ENCODE measurements around the gene USP16. TPM values are rescaled to one million over a fixed set of nuclear protein-coding genes. Genes with fewer than 3 reads are reported as not detected.
A peak's percentile ranks its signal among the peaks of the same experiment; 100 is the strongest.

USP16 gene
- polyA plus RNA-seq, 3 donors: 11.6 to 23.6 (median 16.2) TPM

DNA sequence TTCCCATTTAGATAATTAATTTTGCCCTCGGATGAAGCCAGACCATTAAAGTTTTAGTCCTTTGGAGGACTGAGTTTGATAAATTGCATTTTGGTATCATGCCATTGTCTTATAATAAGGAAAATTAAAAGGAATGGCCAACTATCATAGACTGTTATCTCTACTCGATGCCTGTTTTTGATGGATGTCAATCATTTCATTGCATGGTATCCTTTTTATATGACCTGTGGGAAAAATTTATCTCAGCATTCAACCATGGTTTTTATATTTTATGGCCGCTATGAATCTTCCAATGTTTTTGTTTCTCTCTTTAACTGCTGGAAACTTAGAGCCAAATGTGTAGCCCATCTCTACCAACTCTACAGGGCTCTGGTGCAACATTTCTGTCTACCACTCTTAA, 58.8 kb downstream of the USP16 start:
- H3K4me3 Mint-ChIP-seq: no peak overlapping the region
- Histone ChIP-seq H3K9me3 (replicated peaks in 1 of 2; ENCODE audit: control insufficient read depth in 1 of 2, insufficient read depth in 1 of 2, low read length in 2 of 2) (no peaks in the 10 kb centered on the region), H3K4me1 (ENCODE audit: control insufficient read depth in 1 of 2, insufficient read depth in 2 of 2, low read length in 2 of 2) (peaks cover 46 to 48% of the 10 kb centered on the region in 2 donors), H2AFZ (ENCODE audit: insufficient read depth, low read depth, low read length, poor library complexity, severe bottlenecking) (no peak overlapping the region), H3K27me3 (ENCODE audit: control insufficient read depth in 2 of 2, insufficient read depth in 2 of 2, low read length in 2 of 2) (no peaks in the 10 kb centered on the region), H4K20me1 (ENCODE audit: insufficient read depth, low read length) (no peaks in the 10 kb centered on the region), H3K36me3 (replicated peaks in 1 of 2; ENCODE audit: control insufficient read depth in 1 of 2, insufficient read depth in 2 of 2, low read length in 2 of 2) (no peaks in the 10 kb centered on the region), H3K4me2 (replicated peaks; ENCODE audit: extremely low read depth, low read length, poor library complexity, severe bottlenecking) (no peak overlapping the region), H3K27ac (ENCODE audit: low read depth in 1 of 2, low read length in 2 of 2) (no peak overlapping the region), H3K4me3 (replicated peaks in 1 of 3; ENCODE audit: low read depth in 2 of 3, low read length in 3 of 3) (no peak overlapping the region), H3K79me2 (ENCODE audit: insufficient read depth, low read length) (no peaks in the 10 kb centered on the region), H3K9ac (ENCODE audit: insufficient read depth, low read length, poor library complexity, severe bottlenecking) (no peak overlapping the region)
- WGBS (ENCODE audit: insufficient coverage): no CpG with 5 or more reads among the region's 3 CpGs
- intact Hi-C loops (cut with micrococcal nuclease): no loop called here
- DNase-seq: no peak
- H3K27ac Mint-ChIP-seq: peak overlapping the region in 1 of 7 donors; percentile 3
- no peaks in the 10 kb centered on the region for H3K27me3 Mint-ChIP-seq (ENCODE audit: low read depth in 3 of 3)
- TF ChIP-seq, protein P1, sequence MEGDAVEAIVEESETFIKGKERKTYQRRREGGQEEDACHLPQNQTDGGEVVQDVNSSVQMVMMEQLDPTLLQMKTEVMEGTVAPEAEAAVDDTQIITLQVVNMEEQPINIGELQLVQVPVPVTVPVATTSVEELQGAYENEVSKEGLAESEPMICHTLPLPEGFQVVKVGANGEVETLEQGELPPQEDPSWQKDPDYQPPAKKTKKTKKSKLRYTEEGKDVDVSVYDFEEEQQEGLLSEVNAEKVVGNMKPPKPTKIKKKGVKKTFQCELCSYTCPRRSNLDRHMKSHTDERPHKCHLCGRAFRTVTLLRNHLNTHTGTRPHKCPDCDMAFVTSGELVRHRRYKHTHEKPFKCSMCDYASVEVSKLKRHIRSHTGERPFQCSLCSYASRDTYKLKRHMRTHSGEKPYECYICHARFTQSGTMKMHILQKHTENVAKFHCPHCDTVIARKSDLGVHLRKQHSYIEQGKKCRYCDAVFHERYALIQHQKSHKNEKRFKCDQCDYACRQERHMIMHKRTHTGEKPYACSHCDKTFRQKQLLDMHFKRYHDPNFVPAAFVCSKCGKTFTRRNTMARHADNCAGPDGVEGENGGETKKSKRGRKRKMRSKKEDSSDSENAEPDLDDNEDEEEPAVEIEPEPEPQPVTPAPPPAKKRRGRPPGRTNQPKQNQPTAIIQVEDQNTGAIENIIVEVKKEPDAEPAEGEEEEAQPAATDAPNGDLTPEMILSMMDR (IDR thresholded peaks at IDR 0.05): no peak
- H3K4me1 Mint-ChIP-seq: peaks cover 46% of the 10 kb centered on the region
- H3K36me3 Mint-ChIP-seq: peaks cover 0 to 2% of the 10 kb centered on the region in 2 donors
- peaks cover 0 to 2% (median 0%) of the 10 kb centered on the region in 7 donors for H3K9me3 Mint-ChIP-seq

DNA sequence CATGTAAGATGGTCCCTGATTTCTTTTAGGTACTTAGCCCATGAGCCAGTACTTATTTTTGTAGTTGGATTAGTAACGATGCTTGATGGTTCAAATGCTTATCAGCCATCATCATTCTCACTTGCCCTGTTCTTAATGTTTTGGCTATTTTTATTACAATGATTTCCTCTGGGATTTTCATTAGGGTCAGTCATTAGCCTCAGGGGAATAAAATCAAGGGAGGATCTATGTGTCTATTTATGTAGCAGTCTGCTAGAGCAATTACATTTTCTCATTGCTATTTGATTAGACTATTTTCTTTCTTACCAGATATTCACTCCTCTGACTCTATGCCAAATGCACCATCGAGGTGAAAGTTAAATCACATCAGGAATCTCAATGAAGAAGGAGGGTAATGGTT, 59.9 kb downstream of the USP16 start:
- H3K36me3 ChIP-seq (replicated peaks in 1 of 2; ENCODE audit: control insufficient read depth in 1 of 2, insufficient read depth in 2 of 2, low read length in 2 of 2): no peaks in the 10 kb centered on the region
- H3K4me2 ChIP-seq (replicated peaks; ENCODE audit: extremely low read depth, low read length, poor library complexity, severe bottlenecking): no peak overlapping the region
- Mint-ChIP-seq H3K4me3 (no peak overlapping the region), H3K4me1 (peaks cover 37% of the 10 kb centered on the region), H3K27ac (no peak overlapping the region), H3K9me3 (peaks cover 0 to 2% (median 0%) of the 10 kb centered on the region in 7 donors), H3K36me3 (peaks cover 0 to 2% of the 10 kb centered on the region in 2 donors), H3K27me3 (ENCODE audit: low read depth in 3 of 3) (peaks cover 0 to 4% (median 0%) of the 10 kb centered on the region in 3 donors)
- intact Hi-C loops (cut with micrococcal nuclease): no loop called here
- no peaks in the 10 kb centered on the region for H3K79me2 ChIP-seq (ENCODE audit: insufficient read depth, low read length)
- no peaks in the 10 kb centered on the region for H3K9me3 ChIP-seq (replicated peaks in 1 of 2; ENCODE audit: control insufficient read depth in 1 of 2, insufficient read depth in 1 of 2, low read length in 2 of 2)
- no peak overlapping the region for H3K4me3 ChIP-seq (replicated peaks in 1 of 3; ENCODE audit: low read depth in 2 of 3, low read length in 3 of 3)
- WGBS (ENCODE audit: insufficient coverage): no CpG with 5 or more reads among the region's 2 CpGs
- no peak overlapping the region for H3K9ac ChIP-seq (ENCODE audit: insufficient read depth, low read length, poor library complexity, severe bottlenecking)
- TF ChIP-seq, protein P1 (IDR thresholded peaks at IDR 0.05): no peak
- DNase-seq: no peak
- H3K27me3 ChIP-seq (ENCODE audit: control insufficient read depth in 2 of 2, insufficient read depth in 2 of 2, low read length in 2 of 2): no peaks in the 10 kb centered on the region
- no peak overlapping the region for H2AFZ ChIP-seq (ENCODE audit: insufficient read depth, low read depth, low read length, poor library complexity, severe bottlenecking)
- H3K4me1 ChIP-seq (ENCODE audit: control insufficient read depth in 1 of 2, insufficient read depth in 2 of 2, low read length in 2 of 2): peaks cover 40 to 41% of the 10 kb centered on the region in 2 donors
- H3K27ac ChIP-seq (ENCODE audit: low read depth in 1 of 2, low read length in 2 of 2): no peak overlapping the region
- H4K20me1 ChIP-seq (ENCODE audit: insufficient read depth, low read length): no peaks in the 10 kb centered on the region

Measured in CD14-positive monocyte (primary cell).